OCI-LY7 (cell line): ENCODE measurements around the gene IVD. TPM values are rescaled to one million over a fixed set of nuclear protein-coding genes. Genes with fewer than 3 reads are reported as not detected.

Experiments used
- BruUV-seq: library from RNA; stranded (reverse); fragments of 400-500 nt; replicated peaks from 2 replicates; lab custom pipeline; 2021; lab: Mats Ljungman, UMichigan
- CTCF ChIA-PET: fragments of 300-600 bp; sonication (Branson Sonifier 250); formaldehyde crosslinking; loops from one replicate; lab custom pipeline; 2022; ENCODE audit warnings: antibody characterized with exemption; ENCODE audit not compliant: unreplicated experiment; lab: Charles Lee
- POLR2A ChIA-PET: fragments of 300-600 bp; sonication (Branson Sonifier 250); formaldehyde crosslinking; loops from one replicate; lab custom pipeline; 2022; ENCODE audit warnings: antibody characterized with exemption; lab: Charles Lee
- DNase-seq: peaks from one replicate; pipeline ENCODE4 v3.0.0-alpha.2; 2015; ENCODE audit warnings: low spot score
- H2AFZ ChIP-seq: fragments of 200-600 bp; sonication (generic), shearing (Covaris generic); 2 replicates; pipeline ENCODE4 v1.6.1; 2014; ENCODE audit warnings: mild to moderate bottlenecking, antibody characterized with exemption, low read length, moderate library complexity
- H3K27ac ChIP-seq: fragments of 200-600 bp; sonication (generic); 2 replicates; pipeline ENCODE4 v1.5.1; 2014; ENCODE audit warnings: mixed run types, low read depth, mild to moderate bottlenecking, moderate library complexity, low read length, inconsistent platforms; ENCODE audit not compliant: poor library complexity, severe bottlenecking
- H3K36me3 ChIP-seq: fragments of 200-600 bp; sonication (generic); 2 replicates; pipeline ENCODE4 v1.6.1; 2014; ENCODE audit warnings: mild to moderate bottlenecking, antibody characterized with exemption, low read length, moderate library complexity, mixed read lengths; ENCODE audit not compliant: insufficient read depth
- H3K4me1 ChIP-seq: fragments of 200-600 bp; sonication (generic); 2 replicates; pipeline ENCODE4 v1.5.1; 2014; ENCODE audit warnings: mild to moderate bottlenecking, low read length; ENCODE audit not compliant: insufficient read depth, poor library complexity, severe bottlenecking
- H3K4me2 ChIP-seq: fragments of 200-600 bp; sonication (generic); 2 replicates; pipeline ENCODE4 v1.6.1; 2014; ENCODE audit warnings: mild to moderate bottlenecking, low read length
- H3K4me3 ChIP-seq: fragments of 200-600 bp; sonication (generic); 2 replicates; pipeline ENCODE4 v1.5.1; 2014; ENCODE audit warnings: mild to moderate bottlenecking, low read depth, low read length; ENCODE audit not compliant: poor library complexity, severe bottlenecking
- H3K79me2 ChIP-seq: fragments of 200-600 bp; sonication (generic); 2 replicates; pipeline ENCODE4 v1.6.1; 2016; ENCODE audit warnings: low read depth, mild to moderate bottlenecking, low read length, moderate library complexity, mixed read lengths; ENCODE audit not compliant: insufficient read depth
- H3K9me2 ChIP-seq: fragments of 200-600 bp; sonication (generic); 2 replicates; pipeline ENCODE4 v1.6.1; 2016; ENCODE audit warnings: mild to moderate bottlenecking, low read length, mixed read lengths; ENCODE audit not compliant: insufficient read depth
- H3K9me3 ChIP-seq: fragments of 200-600 bp; sonication (generic); 2 replicates; pipeline ENCODE4 v1.6.1; 2014; ENCODE audit warnings: mild to moderate bottlenecking, mixed run types, low read length, mixed read lengths
- H4K20me1 ChIP-seq: fragments of 200-600 bp; sonication (generic); 2 replicates; pipeline ENCODE4 v1.6.1; 2014; ENCODE audit warnings: mild to moderate bottlenecking, antibody characterized with exemption, low read length, moderate library complexity, mixed read lengths; ENCODE audit not compliant: insufficient read depth
- CTCF ChIP-seq: fragments of 200-600 bp; sonication (generic); conservative IDR thresholded peaks from 2 replicates; pipeline ENCODE4 v1.5.1; 2014; ENCODE audit warnings: mild to moderate bottlenecking, antibody characterized with exemption, low read length, moderate library complexity, mixed read lengths
- EZH2phosphoT487 ChIP-seq: fragments of 200-600 bp; sonication (generic); IDR thresholded peaks from 2 replicates; pipeline ENCODE4 v1.6.1; 2018; ENCODE audit warnings: low read depth, borderline replicate concordance, mild to moderate bottlenecking, mixed run types, antibody characterized with exemption, low read length, moderate library complexity, mixed read lengths
- intact Hi-C: fragments of 100-400 bp; cut with micrococcal nuclease; formaldehyde crosslinking; loops from one replicate; pipeline ENCODE4 v1.10.0; 2022; ENCODE audit not compliant: unreplicated experiment
- total RNA-seq, 2 experiments: library from RNA; depleted of rRNA in 1 of 2; stranded (reverse); fragments of >200 nt in 1 of 2; shearing (Covaris generic) in 1 of 2; gene quantifications; 2 replicates each; pipeline ENCODE4 v1.2.3, GENCODE V29; 2014 to 2022

Gene IVD
- total RNA-seq, 2 experiments from 2014 or later, result 20.6 to 67.3 TPM

- POLR2A ChIA-PET, result interaction anchor here (0.5 kb wide), 1 partner anchor 209 kb away, joined by 3 read pairs; no protein-coding TSS in a partner anchor
- no peaks in the 10 kb centered on the region for H4K20me1 ChIP-seq
- peaks cover 99% of the 10 kb centered on the region for H3K36me3 ChIP-seq
- H3K4me3 ChIP-seq, result no peak overlapping the region
- intact Hi-C loops, result no loop called here
- no peak overlapping the region for H3K27ac ChIP-seq
- CTCF ChIA-PET, result interaction anchor here (0.9 kb wide), 1 partner anchor 9 kb away, joined by 3 read pairs; no protein-coding TSS in a partner anchor
- no peaks in the 10 kb centered on the region for H3K9me2 ChIP-seq
- H3K79me2 ChIP-seq, result peaks cover 16% of the 10 kb centered on the region
- no peak for TF ChIP-seq EZH2phosphoT487
- no peak for TF ChIP-seq CTCF
- BruUV-seq, result no TSS peak
- H2AFZ ChIP-seq, result no peak overlapping the region
- no peak for DNase-seq
- no peaks in the 10 kb centered on the region for H3K9me3 ChIP-seq
- H3K4me2 ChIP-seq, result no peak overlapping the region
- H3K4me1 ChIP-seq, result peaks cover 11% of the 10 kb centered on the region
These were observed 16.4 kb upstream of the IVD start for GRCh38 chr15:40388941-40389823.

- no peak for TF ChIP-seq EZH2phosphoT487
- TF ChIP-seq CTCF, result no peak
- H3K36me3 ChIP-seq, result peaks cover 99% of the 10 kb centered on the region
- H3K4me2 ChIP-seq, result no peak overlapping the region
- no peaks in the 10 kb centered on the region for H3K9me3 ChIP-seq
- H3K4me1 ChIP-seq, result peaks cover 3% of the 10 kb centered on the region
- no peak for DNase-seq
- H4K20me1 ChIP-seq, result no peaks in the 10 kb centered on the region
- H3K27ac ChIP-seq, result no peak overlapping the region
- no peaks in the 10 kb centered on the region for H3K9me2 ChIP-seq
- CTCF ChIA-PET, result interaction anchor here (0.9 kb wide), 1 partner anchor 8 kb away, joined by 3 read pairs; no protein-coding TSS in a partner anchor
- POLR2A ChIA-PET, result no interaction called here
- BruUV-seq, result no TSS peak
- intact Hi-C loops, result no loop called here
- H3K79me2 ChIP-seq, result peaks cover 8% of the 10 kb centered on the region
- no peak overlapping the region for H2AFZ ChIP-seq
- H3K4me3 ChIP-seq, result no peak overlapping the region
These were observed 15.6 kb upstream of the IVD start for GRCh38 chr15:40389824-40390595.
